Astrocyte of the spinal cord (primary cell): ENCODE results near the gene TP53AIP1.

Source experiments
- DNase-seq: peaks from one replicate; pipeline ENCODE4 v3.0.0; 2011; ENCODE audit warnings: low read depth, low spot score
- H3K4me3 ChIP-seq: 2 replicates; pipeline ENCODE4 v1.5.1; 2011; ENCODE audit warnings: low read depth, mild to moderate bottlenecking, low read length, moderate library complexity
- in situ Hi-C: cut with HindIII; loops from 2 replicates; pipeline ENCODE4 v1.10.0; 2017; ENCODE audit warnings: low sequenced_read_pairs
- TF ChIP-seq, protein P1 (sequence below): IDR thresholded peaks from 2 replicates; pipeline ENCODE4 v1.5.1; 2012; ENCODE audit warnings: low read depth, mild to moderate bottlenecking, low read length, inconsistent platforms

The TP53AIP1 gene

DNA sequence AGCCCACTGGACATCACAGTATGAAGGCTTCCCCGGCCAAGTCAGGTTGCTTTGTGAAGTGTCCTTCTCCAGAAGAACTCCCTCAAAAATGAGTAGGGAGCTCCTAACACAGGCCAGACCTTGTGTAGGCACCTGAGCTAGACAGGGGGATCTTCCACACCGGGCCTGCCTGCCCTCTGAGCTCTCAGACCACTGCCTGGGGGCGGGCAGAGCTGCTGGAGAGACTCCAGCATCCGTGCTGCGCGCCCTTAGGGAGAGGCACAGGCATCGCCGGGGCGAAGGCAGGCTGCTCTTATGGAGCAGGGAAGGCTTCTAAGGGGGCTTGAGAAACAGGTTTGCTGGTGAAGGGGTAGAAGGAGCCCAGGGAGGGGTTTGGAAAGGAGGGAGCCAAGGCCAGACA lies 47.1 kb downstream of the TP53AIP1 start:
- no peak overlapping the region for H3K4me3 ChIP-seq
- TF ChIP-seq, protein P1, sequence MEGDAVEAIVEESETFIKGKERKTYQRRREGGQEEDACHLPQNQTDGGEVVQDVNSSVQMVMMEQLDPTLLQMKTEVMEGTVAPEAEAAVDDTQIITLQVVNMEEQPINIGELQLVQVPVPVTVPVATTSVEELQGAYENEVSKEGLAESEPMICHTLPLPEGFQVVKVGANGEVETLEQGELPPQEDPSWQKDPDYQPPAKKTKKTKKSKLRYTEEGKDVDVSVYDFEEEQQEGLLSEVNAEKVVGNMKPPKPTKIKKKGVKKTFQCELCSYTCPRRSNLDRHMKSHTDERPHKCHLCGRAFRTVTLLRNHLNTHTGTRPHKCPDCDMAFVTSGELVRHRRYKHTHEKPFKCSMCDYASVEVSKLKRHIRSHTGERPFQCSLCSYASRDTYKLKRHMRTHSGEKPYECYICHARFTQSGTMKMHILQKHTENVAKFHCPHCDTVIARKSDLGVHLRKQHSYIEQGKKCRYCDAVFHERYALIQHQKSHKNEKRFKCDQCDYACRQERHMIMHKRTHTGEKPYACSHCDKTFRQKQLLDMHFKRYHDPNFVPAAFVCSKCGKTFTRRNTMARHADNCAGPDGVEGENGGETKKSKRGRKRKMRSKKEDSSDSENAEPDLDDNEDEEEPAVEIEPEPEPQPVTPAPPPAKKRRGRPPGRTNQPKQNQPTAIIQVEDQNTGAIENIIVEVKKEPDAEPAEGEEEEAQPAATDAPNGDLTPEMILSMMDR = no peak
- DNase-seq = no peak
- in situ Hi-C loops = no loop called here

DNA sequence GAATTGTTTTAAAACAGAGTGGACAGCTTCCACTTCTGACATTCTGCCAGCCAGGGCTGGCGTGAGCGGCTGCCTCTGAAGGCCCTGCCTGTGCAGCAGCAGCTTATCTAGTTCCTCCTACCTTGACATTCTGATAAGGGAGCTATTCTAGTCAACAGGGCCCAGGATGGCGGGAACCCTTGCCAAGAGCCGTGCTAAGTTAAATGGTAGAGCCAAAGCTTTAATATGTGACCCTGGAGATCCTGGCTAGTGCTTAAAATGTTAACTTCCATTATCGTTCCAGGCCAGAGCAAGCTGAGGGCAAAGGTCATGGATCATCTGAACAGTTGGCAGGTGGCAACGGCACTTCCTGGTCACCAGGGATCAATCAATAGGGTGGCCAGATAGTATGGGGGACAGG lies 48.0 kb downstream of the TP53AIP1 start:
- in situ Hi-C loops = no loop called here
- TF ChIP-seq, protein P1 = no peak

DNA sequence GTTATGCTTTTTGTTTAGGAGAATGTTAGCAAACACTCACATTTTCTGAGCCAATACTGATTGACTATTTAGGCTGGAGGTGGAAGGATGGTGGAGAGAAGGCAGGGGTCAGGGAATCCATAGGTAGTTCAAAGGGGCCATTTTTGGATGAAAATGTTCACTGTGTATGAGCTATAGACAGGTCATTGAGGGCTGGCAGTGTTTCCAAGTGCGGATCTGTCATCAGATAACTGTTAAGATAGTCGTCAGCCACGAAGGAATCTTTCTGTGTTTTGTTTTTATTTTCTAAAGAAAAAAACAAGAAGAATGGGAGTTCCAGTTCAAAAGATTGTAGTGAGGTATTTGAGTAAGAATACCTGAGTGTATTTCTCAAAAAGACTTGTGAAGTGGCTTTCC lies 48.4 kb downstream of the TP53AIP1 start:
- H3K4me3 ChIP-seq = no peak overlapping the region
- in situ Hi-C loops = no loop called here
- no peak for DNase-seq
- TF ChIP-seq, protein P1 = no peak

More for the DNA sequence above, 48.0 kb downstream of the TP53AIP1 start:
- H3K4me3 ChIP-seq = no peak overlapping the region
- no peak for DNase-seq

DNA sequence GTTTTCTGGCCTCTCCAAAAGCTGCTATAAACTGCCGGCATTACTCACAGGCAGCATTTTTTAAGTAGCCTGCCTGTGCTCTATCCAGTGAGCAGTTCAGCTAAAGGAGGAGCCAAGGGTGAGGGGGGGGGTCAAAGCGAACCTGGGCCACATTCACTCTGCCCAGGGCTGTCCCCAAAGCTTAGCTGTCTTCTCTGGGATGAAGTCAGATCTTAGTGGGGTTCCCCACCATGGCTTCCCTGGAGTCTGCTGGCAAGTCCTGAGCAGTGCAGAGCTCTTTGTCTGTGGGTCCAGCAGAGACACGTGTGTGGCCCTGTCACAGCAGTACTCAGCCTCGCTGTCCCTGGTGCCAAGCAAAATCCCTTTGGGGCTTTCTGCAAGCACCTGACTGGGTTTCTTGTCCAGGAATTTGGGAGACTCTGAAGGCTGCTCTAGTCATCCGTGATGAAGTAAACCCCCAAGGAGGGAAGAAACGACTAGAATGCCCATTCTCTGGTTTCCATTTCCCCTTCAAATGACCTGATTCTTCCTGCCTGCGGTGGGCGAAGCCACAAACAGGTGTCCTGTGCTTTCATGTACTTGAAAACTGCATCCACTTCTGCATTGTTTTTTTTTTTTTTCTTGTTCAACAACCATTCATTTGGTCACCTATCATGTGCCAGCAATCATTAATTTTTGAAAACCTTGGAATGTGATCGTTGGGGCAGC lies 48.9 kb downstream of the TP53AIP1 start:
- in situ Hi-C loops = no loop called here
- no peak for DNase-seq
- TF ChIP-seq, protein P1 = no peak
- H3K4me3 ChIP-seq = no peak overlapping the region

DNA sequence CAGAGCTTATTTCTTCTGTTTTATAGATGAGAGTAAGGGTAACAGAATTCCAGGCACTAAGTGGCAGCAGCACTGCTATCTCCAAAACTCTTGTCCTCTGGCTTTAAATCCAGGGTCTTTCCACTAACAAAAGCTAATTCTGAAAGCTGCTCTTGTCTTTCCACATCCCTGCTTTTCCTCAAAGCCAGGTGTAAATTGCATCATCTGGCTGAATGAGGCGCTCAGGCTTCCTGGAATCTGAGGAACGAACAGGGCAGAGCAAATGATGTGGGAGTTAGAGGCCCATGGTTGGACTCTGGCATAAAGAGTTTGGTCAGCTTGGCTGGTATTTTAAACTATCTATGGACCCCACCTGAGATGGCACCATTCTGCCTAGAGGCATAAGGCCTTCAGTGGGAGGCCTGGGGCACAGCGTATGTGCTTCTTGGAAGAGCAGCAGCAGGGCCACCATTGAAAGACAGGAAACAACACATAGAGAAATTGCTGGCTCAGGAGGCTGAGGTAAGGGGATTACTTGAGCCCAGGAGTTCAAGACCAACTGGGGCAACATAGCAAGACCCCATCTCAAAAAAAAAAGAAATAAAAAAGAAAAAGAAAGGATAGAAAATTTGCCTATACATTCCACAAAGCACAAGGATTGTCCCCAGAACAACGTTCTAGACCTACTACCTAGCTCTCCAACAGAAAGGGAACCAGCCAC lies 49.7 kb downstream of the TP53AIP1 start:
- H3K4me3 ChIP-seq = no peak overlapping the region
- in situ Hi-C loops = no loop called here
- no peak for DNase-seq
- TF ChIP-seq, protein P1 = no peak

DNA sequence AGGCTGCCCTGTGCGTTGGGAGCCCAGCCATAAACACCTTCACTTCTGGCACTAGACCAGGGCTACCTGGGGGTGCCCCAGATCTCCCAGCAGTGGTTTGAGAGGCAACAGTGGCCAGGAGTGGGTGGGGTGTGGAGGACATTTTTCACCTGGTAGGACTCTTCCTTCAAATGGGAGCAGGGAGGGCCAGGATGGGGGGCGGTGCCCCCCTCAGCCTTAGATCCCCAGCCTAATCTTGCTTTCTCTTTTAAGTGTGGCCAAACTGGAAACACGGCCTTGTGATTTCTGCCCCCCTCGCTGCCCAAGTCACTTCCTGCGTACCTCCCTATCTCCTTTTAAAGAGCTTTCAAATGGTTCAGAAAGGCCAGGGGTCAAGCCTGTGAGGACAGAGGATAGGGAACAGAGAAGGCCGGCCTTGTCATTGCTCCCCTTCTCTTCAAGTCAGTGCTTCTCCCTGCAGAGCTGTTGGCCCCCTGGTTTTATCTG lies 50.7 kb downstream of the TP53AIP1 start:
- no peak overlapping the region for H3K4me3 ChIP-seq
- in situ Hi-C loops = no loop called here

More for the DNA sequence above, 50.7 kb downstream of the TP53AIP1 start:
- no peak for DNase-seq
- TF ChIP-seq, protein P1 = no peak
